ENCODE results near the gene DIRAS1.
"Not testable (repeated sequence)": the region's sequence is repeated elsewhere in the genome, so short reads cannot be mapped to it uniquely, and the experiment has no call there.

Gene DIRAS1

GRCh38 chr19:2711172-2711874, 9.8 kb downstream of the DIRAS1 start:
- DNase-seq (ENCODE audit: low read depth) = no peak

GRCh38 chr19:2706251-2706650, 14.9 kb downstream of the DIRAS1 start:
- DNase-seq (ENCODE audit: low read depth) = no peak

GRCh38 chr19:2703691-2704216, 17.4 kb downstream of the DIRAS1 start:
- DNase-seq (ENCODE audit: low read depth) = no peak

- DNase-seq (ENCODE audit: low read depth) = no peak
These were observed 18.1 kb downstream of the DIRAS1 start for GRCh38 chr19:2703077-2703437.

- peak; percentile 70 for DNase-seq (ENCODE audit: low read depth)
These were observed 18.7 kb downstream of the DIRAS1 start, which contains the start of gene GNG7 for GRCh38 chr19:2702170-2703076. TSS of gene GNG7 (minus strand) at chr19:2702694. CDS start at chr19:2520688, 182,006 bp downstream.

GRCh38 chr19:2701361-2702169, 19.6 kb downstream of the DIRAS1 start:
- DNase-seq (ENCODE audit: low read depth) = no peak

- no peak for DNase-seq (ENCODE audit: low read depth)
These were observed 20.4 kb downstream of the DIRAS1 start for GRCh38 chr19:2700660-2701360.

GRCh38 chr19:2699413-2700140, 21.6 kb downstream of the DIRAS1 start:
- DNase-seq (ENCODE audit: low read depth) = no peak

- DNase-seq (ENCODE audit: low read depth) = no peak
These were observed 27.0 kb downstream of the DIRAS1 start for GRCh38 chr19:2694196-2694595.

- no peak for DNase-seq (ENCODE audit: low read depth)
These were observed 27.5 kb downstream of the DIRAS1 start for GRCh38 chr19:2693492-2694160.

GRCh38 chr19:2691951-2692350, 29.2 kb downstream of the DIRAS1 start:
- no peak for DNase-seq (ENCODE audit: low read depth)

GRCh38 chr19:2690856-2691255, 30.3 kb downstream of the DIRAS1 start:
- DNase-seq (ENCODE audit: low read depth) = no peak

GRCh38 chr19:2686360-2686759, 34.8 kb downstream of the DIRAS1 start:
- no peak for DNase-seq (ENCODE audit: low read depth)

- DNase-seq (ENCODE audit: low read depth) = no peak
These were observed 35.9 kb downstream of the DIRAS1 start for GRCh38 chr19:2685204-2685704.

- no peak for DNase-seq (ENCODE audit: low read depth)
These were observed 37.7 kb downstream of the DIRAS1 start for GRCh38 chr19:2683430-2684003.

GRCh38 chr19:2680808-2681207, 40.4 kb downstream of the DIRAS1 start:
- DNase-seq (ENCODE audit: low read depth) = no peak

GRCh38 chr19:2679439-2679838, 41.7 kb downstream of the DIRAS1 start:
- no peak for DNase-seq (ENCODE audit: low read depth)

GRCh38 chr19:2678948-2679347, 42.2 kb downstream of the DIRAS1 start:
- not testable (repeated sequence) for DNase-seq (ENCODE audit: low read depth)

- DNase-seq (ENCODE audit: low read depth) = no peak
These were observed 43.0 kb downstream of the DIRAS1 start for GRCh38 chr19:2678044-2678671.

Measured in CMK (cell line).